ENCODE data around the gene FAM13A. TPM values are rescaled to one million over a fixed set of nuclear protein-coding genes. Genes with fewer than 3 reads are reported as not detected.

FAM13A gene
- total and polyA plus RNA-seq, 2 of the 4 experiments (the other 2 are of a cell fraction) = 13.1 to 22.0 TPM

GRCh38 chr4:88681209-88681608, 375.8 kb downstream of the FAM13A start:
- Histone ChIP-seq H3K18ac (ENCODE audit: low read depth, low read length) (no peak overlapping the region), H3K14ac (replicated peaks; ENCODE audit: low read depth, low read length) (no peak overlapping the region), H3K27me3 (ENCODE audit: control insufficient read depth, insufficient read depth, low read length) (no peaks in the 10 kb centered on the region), H4K5ac (ENCODE audit: low read depth, low read length) (no peak overlapping the region), H3K36me3 (ENCODE audit: control insufficient read depth, insufficient read depth, low read length) (peaks cover 8% of the 10 kb centered on the region), H2BK5ac (ENCODE audit: low read depth, low read length, poor library complexity, severe bottlenecking) (no peak overlapping the region), H4K91ac (ENCODE audit: insufficient read depth, low read depth, low read length) (no peak overlapping the region), H3K27ac (ENCODE audit: insufficient read depth, low read length) (no peak overlapping the region), H3K4me1 (ENCODE audit: control insufficient read depth, insufficient read depth, low read length) (no peaks in the 10 kb centered on the region), H2AFZ (replicated peaks; ENCODE audit: low read length, poor library complexity) (no peak overlapping the region), H2AK5ac (ENCODE audit: low read depth, low read length) (no peak overlapping the region), H3K4ac (ENCODE audit: low read depth, low read length) (no peak overlapping the region), H3K4me2 (ENCODE audit: low read depth, low read length) (no peak overlapping the region), H3K9ac (ENCODE audit: low read depth, low read length) (no peak overlapping the region), H2BK120ac (ENCODE audit: low read depth, low read length) (no peak overlapping the region), H3K56ac (ENCODE audit: extremely low read depth, insufficient read depth, low read length) (no peak overlapping the region), H3K4me3 (ENCODE audit: insufficient read depth, low read depth, low read length) (no peak overlapping the region), H4K8ac (ENCODE audit: low read depth in 2 of 2, low read length in 2 of 2) (no peak overlapping the region), H3K79me1 (ENCODE audit: low read depth in 1 of 2, low read length in 2 of 2) (no peaks in the 10 kb centered on the region; a peak in 1 of 4 replicates), H2BK15ac (ENCODE audit: low read depth, low read length) (no peak overlapping the region), H2BK20ac (ENCODE audit: low read depth, low read length) (no peak overlapping the region), H3K23ac (ENCODE audit: low read depth, low read length) (no peak overlapping the region), H4K20me1 (ENCODE audit: insufficient read depth, low read length) (no peaks in the 10 kb centered on the region), H2AK9ac (replicated peaks; ENCODE audit: low read depth, low read length, poor library complexity) (no peak overlapping the region), H3K9me1 (ENCODE audit: insufficient read depth, low read length) (no peaks in the 10 kb centered on the region; the same call in 1 of the 2 replicates), H3K9me3 (ENCODE audit: control insufficient read depth, insufficient read depth, low read length) (no peaks in the 10 kb centered on the region)
- intact Hi-C loops (cut with micrococcal nuclease) (no loop called here), in situ Hi-C loops (cut with MboI; ENCODE audit: low sequenced_read_pairs) (no loop called here), dilution Hi-C loops (cut with HindIII; ENCODE audit: low sequenced_read_pairs, unreplicated experiment) (no loop called here)
- CTCF ChIA-PET = interaction anchor here (1.0 kb wide), 1 partner anchor 22 kb away, joined by 3 read pairs; no protein-coding TSS in a partner anchor
- no TSS peak for BruUV-seq (replicated peaks)
- no CpG with 5 or more reads among the region's 5 CpGs for WGBS, 2 experiments (ENCODE audit: extremely low coverage in 2 of 2, insufficient read length in 1 of 2)
- TF ChIP-seq USF2 (IDR thresholded peaks at IDR 0.05; ENCODE audit: low read depth, low read length) = no peak
- TF ChIP-seq RFX5 (IDR thresholded peaks at IDR 0.05; ENCODE audit: low read depth, low read length) = no peak
- TF ChIP-seq SMC3 (IDR thresholded peaks at IDR 0.05; ENCODE audit: low read depth, low read length) = no peak
- TF ChIP-seq RAD21 (IDR thresholded peaks at IDR 0.05; ENCODE audit: low read length) = no peak
- TF ChIP-seq MAZ (IDR thresholded peaks at IDR 0.05; ENCODE audit: borderline replicate concordance, low read depth, low read length) = no peak
- TF ChIP-seq MAFK (IDR thresholded peaks at IDR 0.05; ENCODE audit: low read depth, low read length) = no peak
- no peak for TF ChIP-seq ELK1 (IDR thresholded peaks at IDR 0.05; ENCODE audit: borderline replicate concordance, low read depth, low read length)
- no peak for TF ChIP-seq BHLHE40 (IDR thresholded peaks at IDR 0.05; ENCODE audit: low read depth, low read length)
- no peak for TF ChIP-seq CEBPB (IDR thresholded peaks at IDR 0.05; ENCODE audit: low read depth, low read length)
- no peak for TF ChIP-seq NFE2L2 (IDR thresholded peaks at IDR 0.05; ENCODE audit: low read depth, low read length)
- TF ChIP-seq, protein P1, sequence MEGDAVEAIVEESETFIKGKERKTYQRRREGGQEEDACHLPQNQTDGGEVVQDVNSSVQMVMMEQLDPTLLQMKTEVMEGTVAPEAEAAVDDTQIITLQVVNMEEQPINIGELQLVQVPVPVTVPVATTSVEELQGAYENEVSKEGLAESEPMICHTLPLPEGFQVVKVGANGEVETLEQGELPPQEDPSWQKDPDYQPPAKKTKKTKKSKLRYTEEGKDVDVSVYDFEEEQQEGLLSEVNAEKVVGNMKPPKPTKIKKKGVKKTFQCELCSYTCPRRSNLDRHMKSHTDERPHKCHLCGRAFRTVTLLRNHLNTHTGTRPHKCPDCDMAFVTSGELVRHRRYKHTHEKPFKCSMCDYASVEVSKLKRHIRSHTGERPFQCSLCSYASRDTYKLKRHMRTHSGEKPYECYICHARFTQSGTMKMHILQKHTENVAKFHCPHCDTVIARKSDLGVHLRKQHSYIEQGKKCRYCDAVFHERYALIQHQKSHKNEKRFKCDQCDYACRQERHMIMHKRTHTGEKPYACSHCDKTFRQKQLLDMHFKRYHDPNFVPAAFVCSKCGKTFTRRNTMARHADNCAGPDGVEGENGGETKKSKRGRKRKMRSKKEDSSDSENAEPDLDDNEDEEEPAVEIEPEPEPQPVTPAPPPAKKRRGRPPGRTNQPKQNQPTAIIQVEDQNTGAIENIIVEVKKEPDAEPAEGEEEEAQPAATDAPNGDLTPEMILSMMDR (conservative IDR thresholded peaks at IDR 0.05; ENCODE audit: low read depth, low read length) = no peak
- TF ChIP-seq RCOR1 (IDR thresholded peaks at IDR 0.05; ENCODE audit: insufficient replicate concordance, low read length) = no peak
- TF ChIP-seq CHD1 (IDR thresholded peaks at IDR 0.05; ENCODE audit: low read depth, low read length) = no peak
- no peak for TF ChIP-seq FOS (IDR thresholded peaks at IDR 0.05; ENCODE audit: low read depth, low read length)
- TF ChIP-seq MXI1 (IDR thresholded peaks at IDR 0.05; ENCODE audit: borderline replicate concordance, low read depth, low read length) = no peak
- no peak for TF ChIP-seq POLR2A (IDR thresholded peaks at IDR 0.05; ENCODE audit: low read depth, low read length)
- DNase-seq = no peak
- POLR2A ChIA-PET (ENCODE audit: unreplicated experiment) = no interaction called here
- no peak for ATAC-seq (ENCODE audit: low read depth)

Measured in IMR-90 (cell line).